ENCODE results near the gene ZG16B. TPM values are rescaled to one million over a fixed set of nuclear protein-coding genes. Genes with fewer than 3 reads are reported as not detected.

ZG16B gene
- total and polyA plus RNA-seq, 12 donors, result 0.35 to 119 (median 0.81) TPM; not detected in 3

DNA sequence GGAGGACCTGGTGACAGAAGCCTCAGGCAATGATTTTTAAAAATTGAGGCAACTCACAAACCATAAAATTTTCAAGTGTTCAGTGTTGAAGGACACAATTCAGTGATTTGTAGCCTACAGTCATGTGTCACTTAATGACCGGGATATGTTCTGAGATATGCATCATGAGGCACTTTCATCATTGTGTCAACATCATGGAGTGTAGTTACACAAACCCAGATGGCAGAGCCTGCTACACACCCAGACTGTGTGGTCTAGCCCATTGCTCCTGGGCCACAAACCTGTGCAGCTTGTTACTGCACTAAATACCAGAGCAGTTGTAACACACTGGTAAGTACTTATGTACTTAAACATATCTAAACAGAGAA, 30.3 kb upstream of the ZG16B start:
- TF ChIP-seq CTCF (IDR thresholded peaks at IDR 0.05), result no peak
- no peak for TF ChIP-seq POLR2A (IDR thresholded peaks at IDR 0.05)
- no peaks in the 10 kb centered on the region for H3K36me3 ChIP-seq (replicated peaks in 1 of 2)
- DNase-seq, result no peak
- no peaks in the 10 kb centered on the region for H3K4me1 ChIP-seq (replicated peaks in 1 of 2)
- WGBS, 4 donors, result 14 to 59% (median 52%) methylated on average over 1 of the region's 1 CpG
- peaks cover 4% of the 10 kb centered on the region for H3K27me3 ChIP-seq
- H3K27ac ChIP-seq, result no peak overlapping the region
- no peak overlapping the region for H3K4me3 ChIP-seq
- H3K9me3 ChIP-seq (replicated peaks in 1 of 3), result no peaks in the 10 kb centered on the region
- intact Hi-C loops (cut with DNase I), result loop anchor here in 1 of 2 donors (10.0 kb wide), 1 partner anchor 275 kb away; no protein-coding TSS in a partner anchor

- H3K27ac ChIP-seq, result no peak overlapping the region
- no peak for TF ChIP-seq CTCF (IDR thresholded peaks at IDR 0.05)
- TF ChIP-seq POLR2A (IDR thresholded peaks at IDR 0.05), result no peak
- WGBS, 4 donors, result 84 to 88% (median 86%) methylated on average over 3 of the region's 3 CpGs
- no peak for DNase-seq
- no peaks in the 10 kb centered on the region for H3K9me3 ChIP-seq (replicated peaks in 1 of 3)
- no peak overlapping the region for H3K4me3 ChIP-seq
- H3K4me1 ChIP-seq (replicated peaks in 1 of 2), result no peaks in the 10 kb centered on the region
- H3K36me3 ChIP-seq (replicated peaks in 1 of 2), result no peaks in the 10 kb centered on the region
- H3K27me3 ChIP-seq, result peaks cover 7% of the 10 kb centered on the region
- intact Hi-C loops (cut with DNase I), result loop anchor here in 1 of 2 donors (10.0 kb wide), 1 partner anchor 271 kb away; no protein-coding TSS in a partner anchor
Observed at GRCh38 chr16:2803545-2804195, 26.4 kb upstream of the ZG16B start.

- Histone ChIP-seq H3K4me3 (no peak overlapping the region), H3K27ac (no peak overlapping the region), H3K4me1 (replicated peaks in 1 of 2) (no peaks in the 10 kb centered on the region), H3K9me3 (replicated peaks in 1 of 3) (no peaks in the 10 kb centered on the region), H3K36me3 (replicated peaks in 1 of 2) (no peaks in the 10 kb centered on the region), H3K27me3 (peaks cover 3% of the 10 kb centered on the region)
- 75 to 89% (median 87%) methylated on average over 4 of the region's 4 CpGs; no CpG with 5 or more reads in 1 of the 4 donors for WGBS, 4 donors
- intact Hi-C loops (cut with DNase I), result loop anchor here in 1 of 2 donors (10.0 kb wide), 1 partner anchor 270 kb away; no protein-coding TSS in a partner anchor
- TF ChIP-seq CTCF (IDR thresholded peaks at IDR 0.05) (no peak), POLR2A (IDR thresholded peaks at IDR 0.05) (no peak)
- DNase-seq, result no peak
Observed at GRCh38 chr16:2804728-2805127, 25.4 kb upstream of the ZG16B start.

- Histone ChIP-seq H3K27ac (no peak overlapping the region), H3K9me3 (replicated peaks in 1 of 3) (no peaks in the 10 kb centered on the region)
- TF ChIP-seq POLR2A (IDR thresholded peaks at IDR 0.05) (no peak), CTCF (IDR thresholded peaks at IDR 0.05) (no peak)
Observed at GRCh38 chr16:2806286-2806685, 23.8 kb upstream of the ZG16B start.

More at GRCh38 chr16:2806286-2806685, 23.8 kb upstream of the ZG16B start:
- no peaks in the 10 kb centered on the region for H3K4me1 ChIP-seq (replicated peaks in 1 of 2)
- DNase-seq, result no peak
- H3K27me3 ChIP-seq, result peaks cover 3% of the 10 kb centered on the region
- no peaks in the 10 kb centered on the region for H3K36me3 ChIP-seq (replicated peaks in 1 of 2)
- intact Hi-C loops (cut with DNase I), result loop anchor here in 1 of 2 donors (10.0 kb wide), 1 partner anchor 269 kb away; no protein-coding TSS in a partner anchor
- 67 to 92% (median 75%) methylated on average over 4 to 5 of the region's 5 CpGs for WGBS, 4 donors
- H3K4me3 ChIP-seq, result no peak overlapping the region
